Hair follicle dermal papilla cell (primary cell): ENCODE results near the gene EGFL8. TPM values are rescaled to one million over a fixed set of nuclear protein-coding genes. Genes with fewer than 3 reads are reported as not detected.

Experiments
- small RNA-seq: library from RNA; depleted of rRNA; stranded (forward); fragments of <200 nt; gene quantifications from one replicate; pipeline ENCODE3, GENCODE V24; 2012
- total RNA-seq: library from RNA; depleted of rRNA; stranded (reverse); fragments of >200 nt; gene quantifications from 2 replicates; pipeline ENCODE4 v1.2.3, GENCODE V29; 2012

EGFL8 gene
- 0.97 and 1.9 TPM in 2 replicates for total RNA-seq

GRCh38 chr6:32164295-32164694 lies at the start of gene EGFL8:
EGFL8 (plus strand) TSS chr6:32164595; CDS start chr6:32166166, 1,571 bp downstream.

GRCh38 chr6:32127717-32128592 lies 36.4 kb upstream of the EGFL8 start, which contains the start of gene ATF6B:
ATF6B (minus strand) TSS chr6:32128246; CDS start chr6:32128207, 39 bp downstream.

GRCh38 chr6:32151863-32152768 lies 12.3 kb upstream of the EGFL8 start, which contains the start of gene PRRT1:
PRRT1 (minus strand) TSS chr6:32151939; CDS start chr6:32151827, 112 bp downstream.

GRCh38 chr6:32153564-32154513 lies 10.6 kb upstream of the EGFL8 start, which contains the start of gene PPT2:
PPT2 (plus strand) TSS chr6:32154141; CDS start chr6:32154595, 454 bp downstream.

GRCh38 chr6:32175711-32176475 lies 11.5 kb downstream of the EGFL8 start, which contains the start of gene AGPAT1:
AGPAT1 (minus strand) TSS chr6:32176084; CDS start chr6:32171496, 4,588 bp downstream.

DNA sequence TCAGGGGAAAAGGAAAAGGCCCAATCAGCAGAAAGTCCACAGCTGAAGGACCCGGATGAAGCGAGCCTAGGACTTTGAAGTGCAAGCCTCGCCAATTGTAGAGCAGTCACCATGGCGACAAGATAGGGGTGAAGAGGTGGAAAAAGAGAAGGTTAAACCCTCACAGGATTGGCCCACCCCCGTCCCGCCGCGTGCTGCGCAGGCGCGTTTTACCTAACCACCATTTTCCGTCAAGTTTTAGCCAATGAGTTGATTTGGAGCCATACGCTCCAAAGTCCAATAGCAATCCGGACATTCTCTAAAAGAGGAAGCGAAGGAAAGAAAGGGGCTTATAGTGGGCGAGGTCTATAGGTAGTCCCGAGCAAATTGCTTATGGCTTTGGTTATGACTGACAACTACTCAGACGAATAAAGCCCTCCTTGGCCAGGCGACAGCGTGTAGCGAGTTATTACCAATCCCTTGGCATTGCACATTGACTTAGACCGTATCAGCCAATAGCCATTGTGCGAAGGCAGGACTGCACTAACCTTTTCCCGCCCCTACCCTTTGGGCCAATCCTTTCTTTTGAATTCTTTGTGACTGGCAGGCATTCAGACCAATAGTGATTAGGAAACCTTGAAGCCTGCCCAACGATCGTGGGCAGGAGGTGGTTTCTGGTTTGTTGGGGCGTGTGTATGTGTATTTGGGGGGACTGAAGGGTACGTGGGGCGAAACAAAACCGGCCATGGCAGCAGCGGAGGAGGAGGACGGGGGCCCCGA lies 13.6 kb downstream of the EGFL8 start, which contains the start of gene RNF5:
TSS of gene RNF5 (plus strand) at position 618 of the 759 bp plus-strand sequence. CDS start at position 725, 107 bp downstream.

GRCh38 chr6:32184084-32184640 lies 19.8 kb downstream of the EGFL8 start, which contains the start of gene AGER:
AGER (minus strand) TSS chr6:32184253; CDS start chr6:32184222, 31 bp downstream.

DNA sequence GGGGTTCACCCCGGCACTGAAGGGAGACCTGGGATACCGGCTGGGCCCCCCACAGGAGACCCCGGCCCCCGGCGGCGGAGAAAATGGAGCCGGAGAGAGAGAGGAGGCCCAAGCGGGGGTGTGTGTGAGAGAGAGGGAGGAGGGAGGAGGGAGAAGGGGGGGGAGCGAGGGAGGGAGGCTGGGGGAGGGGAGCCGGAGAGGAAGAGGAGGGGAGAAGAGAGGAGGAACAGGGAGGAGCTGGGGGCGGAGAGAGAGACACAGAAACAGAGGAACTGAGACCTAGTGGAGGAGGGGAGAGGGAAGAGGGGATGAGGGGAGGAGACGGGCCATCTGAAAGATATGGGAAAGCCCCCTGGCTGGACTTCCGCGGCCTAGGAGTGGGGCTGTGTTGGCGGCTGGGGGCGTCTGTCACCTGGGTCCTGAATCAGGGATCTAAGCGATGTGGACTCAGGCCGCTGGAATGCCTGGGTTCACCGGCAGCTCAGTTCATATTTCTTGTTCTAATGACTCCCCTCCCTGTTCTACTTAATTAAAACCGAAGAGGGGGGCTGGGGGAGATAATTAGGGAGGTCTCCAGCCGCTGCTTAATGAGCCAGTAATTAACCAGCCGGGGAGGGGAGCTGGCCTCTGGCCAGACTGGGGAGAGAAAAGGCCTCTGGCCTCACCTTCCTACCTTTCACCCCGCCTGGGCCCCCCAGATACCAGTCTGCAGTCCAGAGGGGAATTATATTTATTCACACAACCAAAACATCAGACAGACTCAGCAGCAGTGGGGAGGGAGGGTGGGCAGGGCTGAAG lies 25.9 kb downstream of the EGFL8 start, which contains the start of gene PBX2:
TSS of gene PBX2 (minus strand) at position 149 of the 798 bp plus-strand sequence. CDS start 287 bp downstream, outside the sequence.

DNA sequence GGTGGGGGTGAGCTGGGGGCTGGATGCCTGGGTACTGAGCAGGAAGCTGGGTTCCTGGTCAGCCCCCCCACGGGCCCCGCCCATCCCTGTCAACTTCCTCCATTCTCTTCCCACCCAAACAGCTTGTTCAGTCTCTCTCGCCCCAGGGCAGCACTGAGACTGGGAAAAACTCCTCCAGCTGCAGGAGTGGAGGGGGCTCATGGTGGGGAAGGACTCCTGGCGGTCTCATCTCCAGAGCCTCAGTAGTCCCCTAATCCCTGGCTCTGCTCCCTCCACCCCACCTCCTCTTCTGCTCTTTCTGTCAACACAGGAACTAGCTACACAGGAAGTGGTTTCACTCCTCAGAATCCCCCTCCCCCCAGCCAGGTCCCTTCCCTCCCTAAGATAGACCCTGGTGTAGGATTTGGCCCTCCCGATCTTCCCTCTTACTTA lies 28.2 kb downstream of the EGFL8 start, which contains the start of gene GPSM3:
TSS of gene GPSM3 (minus strand) at position 36 of the 432 bp plus-strand sequence. CDS start 130 bp downstream, outside the sequence.

Small RNA genes within 50 kb of the gene (small RNA-seq; reads per million reads assigned to genes)
- gene AL662884.1 (not detected), gene MIR6833 (not detected)

Other genes starting within 250 kb of the EGFL8 start
- gene C2, start 236.9 kb upstream of the EGFL8 start, total RNA-seq: 2.1 and 3.3 TPM in 2 replicates
- gene CFB, start 218.5 kb upstream of the EGFL8 start, total RNA-seq: 13.5 and 31.3 TPM in 2 replicates
- gene NELFE, start 205.6 kb upstream of the EGFL8 start, total RNA-seq: 81.9 and 97.9 TPM in 2 replicates
- gene SKIC2, start 205.4 kb upstream of the EGFL8 start, total RNA-seq: 47.5 and 61.8 TPM in 2 replicates
- 21.1 and 21.3 TPM in 2 replicates for gene DXO, start 192.5 kb upstream of the EGFL8 start, total RNA-seq
- 4.9 and 6.8 TPM in 2 replicates for gene C4A, start 182.5 kb upstream of the EGFL8 start, total RNA-seq
- gene C4B, start 149.8 kb upstream of the EGFL8 start, total RNA-seq: 2.1 and 2.8 TPM in 2 replicates
- gene CYP21A2, start 126.2 kb upstream of the EGFL8 start, total RNA-seq: 0.12 TPM in 1 of 2 replicates, not detected in the other
- 4.1 and 7.4 TPM in 2 replicates for gene TNXB, start 55.3 kb upstream of the EGFL8 start, total RNA-seq
- gene ATF6B, start 36.3 kb upstream of the EGFL8 start, total RNA-seq: 19.3 and 30.8 TPM in 2 replicates
- 5.5 TPM in 2 replicates for gene FKBPL, start 34.3 kb upstream of the EGFL8 start, total RNA-seq
- 0.16 TPM in 1 of 2 replicates, not detected in the other for gene PRRT1, start 12.7 kb upstream of the EGFL8 start, total RNA-seq
- gene PPT2, start 10.5 kb upstream of the EGFL8 start, total RNA-seq: 9.9 and 11.5 TPM in 2 replicates
- 28.1 and 37.0 TPM in 2 replicates for gene AGPAT1, start 11.5 kb downstream of the EGFL8 start, total RNA-seq
- 24.7 and 44.4 TPM in 2 replicates for gene RNF5, start 13.8 kb downstream of the EGFL8 start, total RNA-seq
- 0.16 TPM in 1 of 2 replicates, not detected in the other for gene AGER, start 19.7 kb downstream of the EGFL8 start, total RNA-seq
- 28.9 and 34.7 TPM in 2 replicates for gene PBX2, start 25.6 kb downstream of the EGFL8 start, total RNA-seq
- 3.1 and 4.7 TPM in 2 replicates for gene GPSM3, start 28.0 kb downstream of the EGFL8 start, total RNA-seq
- gene NOTCH4, start 59.5 kb downstream of the EGFL8 start, total RNA-seq: 0.12 and 0.49 TPM in 2 replicates
- not detected in 2 replicates for gene TSBP1, start 207.3 kb downstream of the EGFL8 start, total RNA-seq
- not detected in 2 replicates for gene BTNL2, start 242.6 kb downstream of the EGFL8 start, total RNA-seq